ENCODE measurements around the gene DNAH2.

- no peak for TF ChIP-seq EZH2 (IDR thresholded peaks at IDR 0.05)
- no peak for TF ChIP-seq POLR2AphosphoS5 (IDR thresholded peaks at IDR 0.05; ENCODE audit: borderline replicate concordance, low read depth, low read length)
These were observed 99.5 kb downstream of the DNAH2 start for GRCh38 chr17:7816926-7817642.

All from SK-N-MC (cell line).